Measurements from ENCODE around the gene ZNF785. TPM values are rescaled to one million over a fixed set of nuclear protein-coding genes. Genes with fewer than 3 reads are reported as not detected.

The ZNF785 gene
- total and polyA plus RNA-seq, 2 of the 13 experiments (the other 11 are each of a cell fraction or from before 2014, with no cell fraction given), result 0.01 TPM; not detected in 1

GRCh38 chr16:30602616-30603277 lies 17.2 kb upstream of the ZNF785 start (continued):
- TF ChIP-seq IRX3 (CRISPR knock-in tag; IDR thresholded peaks at IDR 0.05; ENCODE audit: borderline replicate concordance, low read depth) (no peak), MAFK (conservative IDR thresholded peaks at IDR 0.05 in 1 of 2, IDR thresholded peaks at IDR 0.05 in 1 of 2; ENCODE audit: low read length in 2 of 2) (peak; percentile 41 to 52; a peak in 3 of 4 replicates)

DNA sequence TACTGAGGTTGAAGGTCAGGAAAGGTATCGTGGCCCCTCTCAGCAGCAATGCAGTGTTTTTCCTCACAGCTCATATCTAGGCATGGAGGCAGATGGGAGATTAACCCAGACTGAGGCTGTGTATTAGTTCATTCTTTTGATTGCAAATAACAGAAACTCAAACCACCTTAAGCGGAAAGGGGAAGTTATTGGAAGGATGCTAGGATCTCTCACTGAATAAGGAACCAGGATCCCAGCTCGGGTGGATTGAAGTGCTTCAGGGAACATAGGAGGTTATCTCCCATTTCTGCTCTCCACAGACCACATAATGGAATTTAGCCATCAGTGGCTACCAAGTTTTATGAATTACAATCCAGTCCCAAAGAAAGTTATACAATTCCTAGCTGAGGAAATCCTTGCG lies 16.5 kb upstream of the ZNF785 start:
- no TSS peak for BruUV-seq (replicated peaks)
- H3K27ac ChIP-seq (ENCODE audit: extremely low read length, insufficient read depth, low read length), result no peak overlapping the region
- CTCF ChIA-PET (ENCODE audit: low intra/inter-chr PET ratio, low total read pairs), result no interaction called here
- H4K20me1 ChIP-seq (ENCODE audit: insufficient read depth, low read length), result no peaks in the 10 kb centered on the region
- no peak for DNase-seq (ENCODE audit: low spot score)
- H3K79me2 ChIP-seq (ENCODE audit: insufficient read depth, low read length), result no peaks in the 10 kb centered on the region
- in situ Hi-C loops (cut with HindIII; ENCODE audit: extremely low pct_ligation_motif_present, low pct_unique_long_range_greater_than_20kb), result loop anchor here (10.0 kb wide), 1 partner anchor 167 kb away; the partner anchor contains the start of gene DCTPP1
- intact Hi-C loops (cut with micrococcal nuclease; ENCODE audit: unreplicated experiment), result no loop called here
- no peak overlapping the region for H3K9ac ChIP-seq (ENCODE audit: insufficient read depth, low read depth, low read length)
- no peak overlapping the region for H3K4me2 ChIP-seq (ENCODE audit: low read depth, low read length)
- no peak for TF ChIP-seq ZNF777 (CRISPR knock-in tag; IDR thresholded peaks at IDR 0.05)
- TF ChIP-seq RBM22 (optimal IDR thresholded peaks at IDR 0.05; ENCODE audit: low read length), result peak; percentile 13
- no peak for TF ChIP-seq PREB (CRISPR knock-in tag; IDR thresholded peaks at IDR 0.05)
- TF ChIP-seq NPAS2 (CRISPR knock-in tag; IDR thresholded peaks at IDR 0.05; ENCODE audit: borderline replicate concordance), result no peak
- FAIRE-seq, result no peak
- no peak overlapping the region for H2AFZ ChIP-seq (ENCODE audit: low read length)
- H3K36me3 ChIP-seq (replicated peaks in 1 of 2; ENCODE audit: control insufficient read depth in 1 of 2, insufficient read depth in 2 of 2, low read length in 2 of 2), result peaks cover 16 to 33% of the 10 kb centered on the region in 2 experiments; a peak in 4 of 5 replicates
- 96% methylated on average over 4 of the region's 4 CpGs for WGBS (ENCODE audit: low lambda C conversion rate)
- H3K27me3 ChIP-seq (ENCODE audit: control insufficient read depth in 1 of 2, insufficient read depth in 2 of 2, low read length in 2 of 2), result no peaks in the 10 kb centered on the region
- ATAC-seq, result no peak
- peaks cover 24% of the 10 kb centered on the region for H3K4me1 ChIP-seq (ENCODE audit: insufficient read depth, low read length)
- H3K9me3 ChIP-seq (ENCODE audit: low read length), result peaks cover 4% of the 10 kb centered on the region
- POLR2A ChIA-PET, result interaction anchor here (0.7 to 3.4 kb wide), 4 partner anchors 9 to 172 kb away, joined by 3 to 15 read pairs (median 5); partner anchors contain the start of genes DCTPP1, ZNF689 and ZNF764
- H3K4me3 ChIP-seq (replicated peaks in 1 of 3; ENCODE audit: insufficient read depth in 1 of 3, low read depth in 2 of 3, low read length in 3 of 3), result no peak overlapping the region
